Panc1 (cell line): Measurements from ENCODE around the gene EEA1.

Experiments used
- POLR2AphosphoS5 ChIP-seq: IDR thresholded peaks from 2 replicates; pipeline ENCODE4 v1.6.1; 2012; ENCODE audit warnings: mild to moderate bottlenecking, low read depth, low read length, moderate library complexity
- TF ChIP-seq, protein P1 (sequence below): fragments of 450-650 bp; IDR thresholded peaks from 2 replicates; pipeline ENCODE4 v1.5.1; 2017; ENCODE audit warnings: mild to moderate bottlenecking
- TF ChIP-seq, protein P2 (sequence below), 2 experiments: IDR thresholded peaks; 2 replicates each; pipeline ENCODE4 v1.6.1; 2011 to 2012; ENCODE audit warnings: low read depth in 2 of 2, control low read depth in 1 of 2, low read length in 1 of 2, mild to moderate bottlenecking in 1 of 2, moderate library complexity in 1 of 2; ENCODE audit not compliant: insufficient read depth in 1 of 2

DNA sequence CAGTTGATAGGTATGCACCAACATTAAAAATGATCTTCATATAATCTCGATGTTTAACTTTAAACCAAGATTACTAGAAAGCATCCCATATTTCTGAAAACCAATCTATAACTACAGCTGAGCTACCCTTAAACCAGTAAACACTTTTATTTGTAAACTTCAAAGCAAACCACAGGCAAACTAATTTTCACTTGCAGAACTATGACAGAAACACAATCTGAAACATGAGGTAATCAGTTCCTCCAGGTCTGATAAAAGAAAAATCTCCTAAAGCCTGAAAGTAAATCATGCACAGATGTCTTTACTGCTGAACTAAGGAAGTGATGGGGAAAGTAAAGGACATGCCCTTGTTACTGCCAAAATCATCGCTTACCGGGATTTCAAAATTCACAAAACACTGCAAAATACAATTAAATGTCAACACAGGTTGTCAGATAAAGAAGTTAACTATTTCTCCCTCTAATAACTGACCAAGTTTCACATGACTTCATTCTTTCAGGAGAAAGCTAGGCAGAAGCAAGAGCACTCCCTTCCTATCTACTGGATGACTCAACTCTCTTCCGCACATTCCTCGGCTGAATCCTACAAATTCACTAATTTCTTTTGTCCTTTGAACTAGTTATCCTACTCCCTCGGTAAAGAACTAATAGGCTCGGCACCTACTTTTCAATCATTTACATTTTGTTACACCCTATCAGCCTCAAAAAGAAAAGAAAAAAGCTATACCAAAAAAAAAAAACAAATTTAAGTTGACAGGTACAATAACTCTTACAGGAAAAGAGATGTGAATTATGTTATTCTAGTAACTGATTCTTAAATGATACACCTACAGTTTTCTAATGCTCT, 1.4 kb downstream of the EEA1 start:
- TF ChIP-seq POLR2AphosphoS5, result no peak
- TF ChIP-seq, protein P1, sequence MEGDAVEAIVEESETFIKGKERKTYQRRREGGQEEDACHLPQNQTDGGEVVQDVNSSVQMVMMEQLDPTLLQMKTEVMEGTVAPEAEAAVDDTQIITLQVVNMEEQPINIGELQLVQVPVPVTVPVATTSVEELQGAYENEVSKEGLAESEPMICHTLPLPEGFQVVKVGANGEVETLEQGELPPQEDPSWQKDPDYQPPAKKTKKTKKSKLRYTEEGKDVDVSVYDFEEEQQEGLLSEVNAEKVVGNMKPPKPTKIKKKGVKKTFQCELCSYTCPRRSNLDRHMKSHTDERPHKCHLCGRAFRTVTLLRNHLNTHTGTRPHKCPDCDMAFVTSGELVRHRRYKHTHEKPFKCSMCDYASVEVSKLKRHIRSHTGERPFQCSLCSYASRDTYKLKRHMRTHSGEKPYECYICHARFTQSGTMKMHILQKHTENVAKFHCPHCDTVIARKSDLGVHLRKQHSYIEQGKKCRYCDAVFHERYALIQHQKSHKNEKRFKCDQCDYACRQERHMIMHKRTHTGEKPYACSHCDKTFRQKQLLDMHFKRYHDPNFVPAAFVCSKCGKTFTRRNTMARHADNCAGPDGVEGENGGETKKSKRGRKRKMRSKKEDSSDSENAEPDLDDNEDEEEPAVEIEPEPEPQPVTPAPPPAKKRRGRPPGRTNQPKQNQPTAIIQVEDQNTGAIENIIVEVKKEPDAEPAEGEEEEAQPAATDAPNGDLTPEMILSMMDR, result 0 out of 2 replicates have a peak, but pooled peaks have one; percentile 5
- TF ChIP-seq, protein P2, sequence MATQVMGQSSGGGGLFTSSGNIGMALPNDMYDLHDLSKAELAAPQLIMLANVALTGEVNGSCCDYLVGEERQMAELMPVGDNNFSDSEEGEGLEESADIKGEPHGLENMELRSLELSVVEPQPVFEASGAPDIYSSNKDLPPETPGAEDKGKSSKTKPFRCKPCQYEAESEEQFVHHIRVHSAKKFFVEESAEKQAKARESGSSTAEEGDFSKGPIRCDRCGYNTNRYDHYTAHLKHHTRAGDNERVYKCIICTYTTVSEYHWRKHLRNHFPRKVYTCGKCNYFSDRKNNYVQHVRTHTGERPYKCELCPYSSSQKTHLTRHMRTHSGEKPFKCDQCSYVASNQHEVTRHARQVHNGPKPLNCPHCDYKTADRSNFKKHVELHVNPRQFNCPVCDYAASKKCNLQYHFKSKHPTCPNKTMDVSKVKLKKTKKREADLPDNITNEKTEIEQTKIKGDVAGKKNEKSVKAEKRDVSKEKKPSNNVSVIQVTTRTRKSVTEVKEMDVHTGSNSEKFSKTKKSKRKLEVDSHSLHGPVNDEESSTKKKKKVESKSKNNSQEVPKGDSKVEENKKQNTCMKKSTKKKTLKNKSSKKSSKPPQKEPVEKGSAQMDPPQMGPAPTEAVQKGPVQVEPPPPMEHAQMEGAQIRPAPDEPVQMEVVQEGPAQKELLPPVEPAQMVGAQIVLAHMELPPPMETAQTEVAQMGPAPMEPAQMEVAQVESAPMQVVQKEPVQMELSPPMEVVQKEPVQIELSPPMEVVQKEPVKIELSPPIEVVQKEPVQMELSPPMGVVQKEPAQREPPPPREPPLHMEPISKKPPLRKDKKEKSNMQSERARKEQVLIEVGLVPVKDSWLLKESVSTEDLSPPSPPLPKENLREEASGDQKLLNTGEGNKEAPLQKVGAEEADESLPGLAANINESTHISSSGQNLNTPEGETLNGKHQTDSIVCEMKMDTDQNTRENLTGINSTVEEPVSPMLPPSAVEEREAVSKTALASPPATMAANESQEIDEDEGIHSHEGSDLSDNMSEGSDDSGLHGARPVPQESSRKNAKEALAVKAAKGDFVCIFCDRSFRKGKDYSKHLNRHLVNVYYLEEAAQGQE (IDR thresholded peaks at IDR 0.05; ENCODE audit: insufficient read depth in 1 of 2, low read depth in 2 of 2, low read length in 1 of 2), result no peak
